ENCODE data around the gene STIMATE. TPM values are rescaled to one million over a fixed set of nuclear protein-coding genes. Genes with fewer than 3 reads are reported as not detected.

Gene STIMATE
- 12.6 and 15.1 TPM in 2 replicates for total RNA-seq

DNA sequence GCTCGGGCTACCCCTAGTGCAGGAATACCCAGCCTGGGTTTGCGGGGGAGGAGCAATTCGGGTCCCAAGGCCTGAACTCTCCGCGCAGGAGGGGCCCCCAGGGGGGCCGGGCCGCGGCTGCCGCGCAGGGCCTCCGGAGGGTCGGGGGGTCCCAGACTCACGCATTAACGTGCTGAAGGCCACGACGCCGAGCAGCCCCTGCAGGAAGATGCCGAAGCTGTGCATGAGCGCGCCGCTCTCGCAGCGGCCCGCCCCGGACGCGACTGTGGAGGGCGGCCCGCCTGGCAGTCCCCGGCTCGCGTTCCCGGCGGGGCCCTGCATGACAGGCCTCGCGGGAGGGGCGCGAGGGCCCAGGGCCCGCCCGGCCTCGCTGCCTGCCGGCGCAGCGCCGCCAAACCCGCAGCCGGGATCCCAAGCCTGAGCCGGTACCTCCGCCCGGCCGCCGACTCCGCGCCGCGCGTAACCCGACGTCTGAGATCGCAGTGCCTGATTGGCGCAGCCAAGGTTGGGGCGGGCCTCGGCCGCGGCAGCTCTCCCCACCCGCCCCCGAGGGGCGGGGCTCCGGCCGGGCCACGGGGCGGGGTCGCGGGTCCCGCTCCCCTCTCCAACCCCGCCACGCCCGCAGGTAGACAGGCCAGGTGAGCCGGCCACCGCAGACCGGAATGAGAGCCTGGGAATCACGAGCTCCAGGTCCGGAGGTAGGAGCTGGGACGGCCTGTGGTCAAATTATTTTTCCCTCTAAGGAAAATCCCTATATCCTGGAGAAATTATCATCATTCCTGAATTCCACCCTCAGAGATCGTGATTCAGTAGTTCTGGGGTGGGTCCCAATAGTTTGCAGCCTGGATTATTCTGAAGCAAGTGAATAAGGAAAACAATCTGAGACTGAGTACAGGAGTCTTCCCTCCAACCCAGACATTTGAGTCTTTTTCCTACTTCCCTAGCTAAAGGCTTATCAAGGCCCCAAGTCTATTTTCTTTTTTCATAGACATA is at the start of gene STIMATE:
STIMATE (minus strand) TSS at position 419 of the 993 bp plus-strand sequence; CDS start at position 321, 98 bp downstream.
- H3K4me3 ChIP-seq (ENCODE audit: low read depth, low read length): peak within 1 kb of the TSS; percentile 84
- DNase-seq (ENCODE audit: low read depth): peak; percentile 77
- TF ChIP-seq, protein P1, sequence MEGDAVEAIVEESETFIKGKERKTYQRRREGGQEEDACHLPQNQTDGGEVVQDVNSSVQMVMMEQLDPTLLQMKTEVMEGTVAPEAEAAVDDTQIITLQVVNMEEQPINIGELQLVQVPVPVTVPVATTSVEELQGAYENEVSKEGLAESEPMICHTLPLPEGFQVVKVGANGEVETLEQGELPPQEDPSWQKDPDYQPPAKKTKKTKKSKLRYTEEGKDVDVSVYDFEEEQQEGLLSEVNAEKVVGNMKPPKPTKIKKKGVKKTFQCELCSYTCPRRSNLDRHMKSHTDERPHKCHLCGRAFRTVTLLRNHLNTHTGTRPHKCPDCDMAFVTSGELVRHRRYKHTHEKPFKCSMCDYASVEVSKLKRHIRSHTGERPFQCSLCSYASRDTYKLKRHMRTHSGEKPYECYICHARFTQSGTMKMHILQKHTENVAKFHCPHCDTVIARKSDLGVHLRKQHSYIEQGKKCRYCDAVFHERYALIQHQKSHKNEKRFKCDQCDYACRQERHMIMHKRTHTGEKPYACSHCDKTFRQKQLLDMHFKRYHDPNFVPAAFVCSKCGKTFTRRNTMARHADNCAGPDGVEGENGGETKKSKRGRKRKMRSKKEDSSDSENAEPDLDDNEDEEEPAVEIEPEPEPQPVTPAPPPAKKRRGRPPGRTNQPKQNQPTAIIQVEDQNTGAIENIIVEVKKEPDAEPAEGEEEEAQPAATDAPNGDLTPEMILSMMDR (IDR thresholded peaks at IDR 0.05; ENCODE audit: insufficient read depth, low read depth, low read length): no peak

DNA sequence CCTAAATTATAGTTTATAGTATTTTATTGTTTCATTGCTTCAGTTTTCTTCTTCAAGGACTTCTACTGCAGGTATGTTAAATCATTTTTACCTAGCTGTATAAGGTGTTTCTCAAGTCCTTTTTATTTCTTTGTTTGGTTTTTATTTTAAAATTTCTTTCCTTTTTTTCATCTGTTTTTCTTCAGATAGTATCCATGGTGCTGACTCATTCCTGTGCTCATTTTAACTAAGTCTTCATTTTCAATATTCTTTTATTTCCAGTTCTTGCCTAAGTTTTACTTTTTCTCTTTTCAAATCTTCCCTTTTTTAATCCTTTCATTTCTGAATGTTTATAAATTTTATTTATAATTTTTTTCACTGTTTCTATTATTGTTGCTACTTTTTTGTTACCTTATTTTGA is 42.3 kb upstream of the STIMATE start:
- TF ChIP-seq, protein P1 (IDR thresholded peaks at IDR 0.05; ENCODE audit: insufficient read depth, low read depth, low read length): no peak
- no peak overlapping the region for H3K4me3 ChIP-seq (ENCODE audit: low read depth, low read length)
- no peak for DNase-seq (ENCODE audit: low read depth)

- no peak overlapping the region for H3K4me3 ChIP-seq (ENCODE audit: low read depth, low read length)
- DNase-seq (ENCODE audit: low read depth): peak; percentile 71
- TF ChIP-seq, protein P1 (IDR thresholded peaks at IDR 0.05; ENCODE audit: insufficient read depth, low read depth, low read length): peak; percentile 89
Observed at GRCh38 chr3:52934630-52935530, 37.5 kb upstream of the STIMATE start.

DNA sequence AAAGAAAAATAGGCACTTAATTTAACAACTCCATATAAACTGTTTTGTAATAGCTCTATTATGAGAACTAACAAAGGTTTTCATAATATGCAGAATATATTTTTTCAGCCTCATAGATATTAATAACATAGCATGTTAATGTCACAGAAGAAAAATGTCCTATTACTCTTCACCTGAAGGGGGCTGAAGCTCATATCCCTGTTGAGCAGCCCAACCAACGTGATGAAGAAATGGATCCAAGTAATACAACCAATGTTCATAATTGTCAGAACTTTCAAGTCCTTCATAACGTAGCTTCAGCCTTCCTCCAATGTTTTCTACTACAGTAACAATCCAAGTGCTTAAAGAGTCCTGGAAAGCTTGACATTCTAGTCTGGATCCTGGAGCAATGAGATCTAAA is 34.5 kb upstream of the STIMATE start:
- no peak for DNase-seq (ENCODE audit: low read depth)
- no peak overlapping the region for H3K4me3 ChIP-seq (ENCODE audit: low read depth, low read length)
- TF ChIP-seq, protein P1 (IDR thresholded peaks at IDR 0.05; ENCODE audit: insufficient read depth, low read depth, low read length): no peak

GRCh38 chr3:52931328-52931727 is 34.0 kb upstream of the STIMATE start:
- no peak for DNase-seq (ENCODE audit: low read depth)
- H3K4me3 ChIP-seq (ENCODE audit: low read depth, low read length): no peak overlapping the region
- TF ChIP-seq, protein P1 (IDR thresholded peaks at IDR 0.05; ENCODE audit: insufficient read depth, low read depth, low read length): no peak

- no peak overlapping the region for H3K4me3 ChIP-seq (ENCODE audit: low read depth, low read length)
- no peak for DNase-seq (ENCODE audit: low read depth)
- TF ChIP-seq, protein P1 (IDR thresholded peaks at IDR 0.05; ENCODE audit: insufficient read depth, low read depth, low read length): no peak
Observed at GRCh38 chr3:52930748-52931147, 33.4 kb upstream of the STIMATE start.

Measured in fibroblast of villous mesenchyme (primary cell).